Psoas muscle (tissue), 8 donors: ENCODE data around the gene FBLN5. TPM values are rescaled to one million over a fixed set of nuclear protein-coding genes. Genes with fewer than 3 reads are reported as not detected.

Experiments
- ATAC-seq, 4 donors: fragments of 200-7000 bp; cut with Tn5 transposase; one replicate each; pipeline ENCODE4 v1.9.1; 2020; ENCODE audit warnings: moderate library complexity in 3 of 4, mild to moderate bottlenecking in 2 of 4
- DNase-seq, 2 donors: peaks; one replicate each; pipeline ENCODE4 v3.0.0-alpha.2; 2020
- H3K27ac ChIP-seq: fragments of 200-600 bp; one replicate; pipeline ENCODE4 v1.8.0; 2022
- H3K27me3 ChIP-seq, 3 donors: fragments of 200-600 bp in 1 of 3; one replicate each; pipeline versions ENCODE4 v1.6.1 to v1.8.0; 2013 to 2022; ENCODE audit warnings: low read length in 2 of 3, mild to moderate bottlenecking in 2 of 3, moderate library complexity in 1 of 3; ENCODE audit not compliant: insufficient read depth in 3 of 3
- H3K36me3 ChIP-seq, 2 donors: fragments of 200-600 bp in 1 of 2; one replicate each; pipeline versions ENCODE4 v1.6.1 to v1.8.0; 2013 to 2022; ENCODE audit warnings: low read depth in 1 of 2, mild to moderate bottlenecking in 1 of 2, moderate library complexity in 1 of 2; ENCODE audit not compliant: insufficient read depth in 1 of 2
- H3K4me1 ChIP-seq: fragments of 200-600 bp; one replicate; pipeline ENCODE4 v1.8.0; 2022
- H3K4me3 ChIP-seq: fragments of 200-600 bp; one replicate; pipeline ENCODE4 v1.8.0; 2022; ENCODE audit warnings: mild to moderate bottlenecking
- H3K9me3 ChIP-seq: fragments of 200-600 bp; one replicate; pipeline ENCODE4 v1.8.0; 2022
- CTCF ChIP-seq: fragments of 200-600 bp; IDR thresholded peaks from one replicate; pipeline ENCODE4 v1.8.0; 2022; ENCODE audit warnings: antibody characterized with exemption
- WGBS, 3 donors: extraction: QIAGEN DNeasy Blood & Tissue Kit; methylation state at CpG; one replicate each; pipeline versions ENCODE4 v1.1.6 to v1.1.7; 2013; 5-methylcytosine and 5-hydroxymethylcytosine counted together
- intact Hi-C, 2 donors: fragments of 100-400 bp; cut with DNase I; formaldehyde crosslinking; loops; one replicate each; pipeline versions ENCODE4 v1.11.0 to v1.14.2; 2022
- polyA plus RNA-seq, 3 donors: library from polyadenylated mRNA; stranded (reverse); fragments of 200-250 nt; gene quantifications; one replicate each; pipeline ENCODE4 v1.2.3, GENCODE V29; 2013
- total RNA-seq, 4 donors: library from RNA; stranded (reverse); fragmentation: NEBNext Ultra II Directional in 2 of 4; extraction: Animal tissue kit (Norgen Biotek cat#: 25700) in 2 of 4; gene quantifications; one replicate each; pipeline versions ENCODE4 v1.2.1 to v1.2.4, GENCODE V29; 2021 to 2023
- donor health status: healthy with polysubstance abuse.
- donor health status: DM: no; HTN: no; CAD: no; lungs with moderate emphysema.
- donor health status: Bipolar disorder and iron deficiency.
- donor health status: healthy.
- donor health status: DM: yes; HTN: yes; CAD: no.
- donor health status: DM: no; HTN: no; CAD: no.
- donor health status: DM: no; HTN: no; CAD: no.
- donor health status: DM: yes; HTN: yes; CAD: no.

Gene FBLN5
- total and polyA plus RNA-seq, 7 donors: 12.3 to 37.8 (median 16.7) TPM

DNA sequence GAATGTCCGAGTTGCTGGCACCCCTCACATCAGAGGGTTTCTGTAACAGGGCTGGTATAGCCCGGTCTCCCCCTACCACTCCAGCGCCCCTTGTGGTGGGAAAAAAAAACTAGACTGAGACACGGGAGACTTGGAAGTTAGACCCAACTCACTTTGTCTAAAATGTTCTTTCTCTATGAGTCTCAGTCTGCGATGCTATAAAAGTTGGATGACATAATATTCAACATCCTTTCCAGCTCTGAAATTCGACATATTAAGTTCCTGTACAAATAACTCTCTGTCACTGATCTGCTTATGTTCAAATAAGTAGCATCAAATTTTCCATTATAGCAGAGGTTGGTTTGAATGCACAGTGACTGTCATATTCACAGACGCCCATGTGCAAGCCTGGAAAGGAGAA lies 54.5 kb downstream of the FBLN5 start:
- peaks cover 0 to 10% (median 0%) of the 10 kb centered on the region in 3 donors for H3K27me3 ChIP-seq
- H3K4me1 ChIP-seq: peaks cover 6% of the 10 kb centered on the region
- H3K9me3 ChIP-seq: no peaks in the 10 kb centered on the region
- intact Hi-C loops: no loop called here
- 18 to 24% (median 21%) methylated on average over 7 of the region's 7 CpGs for WGBS, 3 donors
- no peak overlapping the region for H3K4me3 ChIP-seq
- H3K36me3 ChIP-seq: no peaks in the 10 kb centered on the region
- ATAC-seq: no peak
- H3K27ac ChIP-seq: no peak overlapping the region
- DNase-seq: no peak
- peak; percentile 23 for TF ChIP-seq CTCF

DNA sequence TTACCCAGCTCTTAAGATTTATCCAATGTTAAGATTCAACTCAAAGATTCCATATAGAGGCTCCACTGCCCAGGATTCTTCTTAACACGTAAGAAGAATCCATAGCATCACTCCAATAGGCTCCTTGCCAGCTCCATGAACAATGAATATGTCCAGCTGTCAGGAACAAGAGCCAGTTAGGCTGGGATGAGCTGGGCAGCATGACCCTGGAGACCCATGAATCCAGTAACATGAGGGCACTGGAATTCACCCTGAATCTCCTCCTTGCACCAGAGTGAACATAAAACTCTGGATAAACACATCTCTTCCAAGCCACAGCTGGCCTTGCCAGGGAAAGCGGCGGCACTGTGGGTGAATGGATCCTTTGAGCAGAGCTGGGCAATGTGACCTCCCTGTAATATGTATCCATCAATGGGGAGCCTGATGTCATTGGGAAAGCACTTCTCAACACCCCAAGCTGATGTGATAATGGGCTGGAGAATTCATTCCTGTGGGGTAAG lies 55.7 kb downstream of the FBLN5 start:
- Histone ChIP-seq H3K36me3 (no peaks in the 10 kb centered on the region), H3K4me3 (no peak overlapping the region), H3K9me3 (no peaks in the 10 kb centered on the region), H3K27ac (no peak overlapping the region), H3K27me3 (peaks cover 0 to 10% (median 0%) of the 10 kb centered on the region in 3 donors), H3K4me1 (peaks cover 6% of the 10 kb centered on the region)
- WGBS, 3 donors: 15 to 40% (median 28%) methylated on average over 3 of the region's 3 CpGs
- DNase-seq (no peak), ATAC-seq (peak in 3 of 4 donors; percentile 26 to 34 (median 32))
- TF ChIP-seq CTCF: no peak
- intact Hi-C loops: no loop called here

- peaks cover 6% of the 10 kb centered on the region for H3K4me1 ChIP-seq
- no peak overlapping the region for H3K4me3 ChIP-seq
- no peak for DNase-seq
- ATAC-seq: no peak
- no peak for TF ChIP-seq CTCF
- H3K27me3 ChIP-seq: peaks cover 0 to 10% (median 0%) of the 10 kb centered on the region in 3 donors
- no peaks in the 10 kb centered on the region for H3K36me3 ChIP-seq
- WGBS, 3 donors: 42 to 65% (median 57%) methylated on average over 5 of the region's 5 CpGs
- no peak overlapping the region for H3K27ac ChIP-seq
- H3K9me3 ChIP-seq: no peaks in the 10 kb centered on the region
- intact Hi-C loops: no loop called here
These were observed 56.4 kb downstream of the FBLN5 start for GRCh38 chr14:91891101-91891500.

GRCh38 chr14:91890291-91890749 lies 57.2 kb downstream of the FBLN5 start:
- no peak for DNase-seq

More at GRCh38 chr14:91890291-91890749, 57.2 kb downstream of the FBLN5 start:
- intact Hi-C loops: no loop called here
- H3K4me1 ChIP-seq: peaks cover 6% of the 10 kb centered on the region
- TF ChIP-seq CTCF: no peak
- no peaks in the 10 kb centered on the region for H3K9me3 ChIP-seq
- ATAC-seq: no peak
- 24 to 35% (median 34%) methylated on average over 5 of the region's 5 CpGs for WGBS, 3 donors
- peaks cover 0 to 10% (median 0%) of the 10 kb centered on the region in 3 donors for H3K27me3 ChIP-seq
- H3K36me3 ChIP-seq: no peaks in the 10 kb centered on the region
- H3K27ac ChIP-seq: no peak overlapping the region
- no peak overlapping the region for H3K4me3 ChIP-seq
